Ectodermal cell (in vitro differentiated cells): ENCODE measurements around the gene ERGIC3.

ENCODE experiments used
- H3K27ac ChIP-seq: 2 replicates; pipeline ENCODE4 v1.7.0; 2013; ENCODE audit warnings: mild to moderate bottlenecking, low read depth, low read length; ENCODE audit not compliant: insufficient read depth, poor library complexity, severe bottlenecking
- H3K27me3 ChIP-seq: 2 replicates; pipeline ENCODE4 v1.7.0; 2013; ENCODE audit warnings: mild to moderate bottlenecking, low read length; ENCODE audit not compliant: insufficient read depth, control insufficient read depth, poor library complexity, severe bottlenecking
- H3K36me3 ChIP-seq: one replicate; pipeline ENCODE4 v1.7.0; 2013; ENCODE audit warnings: low read length; ENCODE audit not compliant: control insufficient read depth, insufficient read depth
- H3K4me1 ChIP-seq: one replicate; pipeline ENCODE4 v1.7.0; 2013; ENCODE audit warnings: low read length; ENCODE audit not compliant: control insufficient read depth, insufficient read depth
- H3K4me3 ChIP-seq: 2 replicates; pipeline ENCODE4 v1.7.0; 2013; ENCODE audit warnings: low read depth, low read length, control low read depth; ENCODE audit not compliant: insufficient read depth
- H3K9me3 ChIP-seq: 2 replicates; pipeline ENCODE4 v1.7.0; 2013; ENCODE audit warnings: mild to moderate bottlenecking, low read length, moderate library complexity; ENCODE audit not compliant: control insufficient read depth
- whole genome bisulfite sequencing, 2 experiments: methylation state at CpG; one replicate each; pipeline ENCODE4 v1.1.7; 2013; ENCODE audit warnings: missing lambda C conversion rate in 2 of 2; 5-methylcytosine and 5-hydroxymethylcytosine counted together

The ERGIC3 gene

GRCh38 chr20:35576816-35577215 is 34.9 kb downstream of the ERGIC3 start:
- Histone ChIP-seq H3K4me3 (no peak overlapping the region), H3K27ac (no peak overlapping the region), H3K27me3 (no peaks in the 10 kb centered on the region), H3K9me3 (no peaks in the 10 kb centered on the region), H3K36me3 (no peaks in the 10 kb centered on the region), H3K4me1 (no peaks in the 10 kb centered on the region)
- 75 to 77% methylated on average over 3 of the region's 3 CpGs for WGBS, 2 experiments

DNA sequence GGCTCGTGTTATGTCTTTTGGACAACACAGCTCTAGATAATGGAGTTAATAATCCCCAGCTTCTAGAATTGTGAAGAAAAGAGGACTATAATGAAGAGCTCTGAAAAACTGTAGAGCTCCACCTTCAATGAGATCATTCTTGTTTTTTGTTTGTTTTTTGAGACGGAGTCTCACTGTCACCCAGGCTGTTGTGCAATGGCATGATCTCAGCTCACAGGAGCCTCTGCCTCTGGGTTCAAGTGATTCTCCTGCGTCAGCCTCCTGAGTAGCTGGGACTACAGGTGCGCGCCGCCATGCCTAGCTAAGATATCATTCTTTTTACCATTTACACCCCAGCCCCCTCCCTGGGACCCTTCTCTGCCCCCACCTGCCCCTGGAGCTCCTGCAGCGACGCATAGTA is 36.6 kb downstream of the ERGIC3 start:
- no peaks in the 10 kb centered on the region for H3K9me3 ChIP-seq
- H3K4me3 ChIP-seq, result no peak overlapping the region
- H3K4me1 ChIP-seq, result no peaks in the 10 kb centered on the region
- WGBS, 2 experiments, result 94 to 95% methylated on average over 8 of the region's 8 CpGs
- no peaks in the 10 kb centered on the region for H3K27me3 ChIP-seq
- no peak overlapping the region for H3K27ac ChIP-seq
- no peaks in the 10 kb centered on the region for H3K36me3 ChIP-seq

DNA sequence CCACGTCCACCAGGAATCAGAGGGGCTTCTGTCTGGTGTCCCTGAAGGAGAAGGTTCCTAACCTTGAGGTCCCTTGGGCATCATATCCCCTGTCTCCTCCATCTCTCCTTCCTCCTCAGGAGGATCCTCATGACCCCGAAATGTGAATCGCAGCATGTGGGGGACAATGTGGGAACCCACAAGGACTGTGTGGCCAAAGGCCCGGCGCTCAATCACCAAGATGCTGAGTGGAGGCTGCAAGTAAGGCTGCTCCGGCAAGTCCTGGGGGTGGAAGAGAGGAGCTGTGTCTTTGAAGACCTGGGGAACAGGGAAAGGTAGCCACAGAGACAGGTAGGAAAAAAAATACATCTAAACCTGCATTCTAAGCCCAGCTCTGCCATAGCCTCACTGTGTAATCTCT is 37.3 kb downstream of the ERGIC3 start:
- no peaks in the 10 kb centered on the region for H3K27me3 ChIP-seq
- 93 to 94% methylated on average over 6 of the region's 6 CpGs for WGBS, 2 experiments
- H3K4me3 ChIP-seq, result no peak overlapping the region
- no peaks in the 10 kb centered on the region for H3K9me3 ChIP-seq
- no peaks in the 10 kb centered on the region for H3K36me3 ChIP-seq
- H3K4me1 ChIP-seq, result no peaks in the 10 kb centered on the region
- H3K27ac ChIP-seq, result no peak overlapping the region

DNA sequence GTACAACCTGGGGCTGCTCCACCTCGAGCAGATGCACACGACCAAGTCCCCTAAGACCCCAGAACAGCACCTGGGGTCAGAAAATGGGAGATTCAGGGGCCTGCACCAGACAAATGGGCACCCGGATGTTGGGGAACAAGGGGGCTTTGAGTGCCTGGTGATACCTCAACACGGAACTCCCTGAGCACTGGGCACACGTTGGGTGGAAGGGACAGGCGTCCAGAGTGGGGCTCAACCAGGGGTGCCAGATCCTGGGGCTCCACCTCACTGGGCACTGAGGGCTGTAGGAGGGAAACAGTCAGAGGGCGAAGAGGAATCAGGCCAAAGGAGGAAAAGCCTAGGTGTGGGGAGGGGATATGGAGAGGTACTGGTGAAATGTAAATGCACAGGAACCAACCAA is 40.3 kb downstream of the ERGIC3 start:
- H3K27ac ChIP-seq, result no peak overlapping the region
- no peak overlapping the region for H3K4me3 ChIP-seq
- WGBS, 2 experiments, result 94 to 95% methylated on average over 7 of the region's 7 CpGs
- H3K9me3 ChIP-seq, result no peaks in the 10 kb centered on the region
- no peaks in the 10 kb centered on the region for H3K27me3 ChIP-seq
- H3K4me1 ChIP-seq, result no peaks in the 10 kb centered on the region
- H3K36me3 ChIP-seq, result no peaks in the 10 kb centered on the region

DNA sequence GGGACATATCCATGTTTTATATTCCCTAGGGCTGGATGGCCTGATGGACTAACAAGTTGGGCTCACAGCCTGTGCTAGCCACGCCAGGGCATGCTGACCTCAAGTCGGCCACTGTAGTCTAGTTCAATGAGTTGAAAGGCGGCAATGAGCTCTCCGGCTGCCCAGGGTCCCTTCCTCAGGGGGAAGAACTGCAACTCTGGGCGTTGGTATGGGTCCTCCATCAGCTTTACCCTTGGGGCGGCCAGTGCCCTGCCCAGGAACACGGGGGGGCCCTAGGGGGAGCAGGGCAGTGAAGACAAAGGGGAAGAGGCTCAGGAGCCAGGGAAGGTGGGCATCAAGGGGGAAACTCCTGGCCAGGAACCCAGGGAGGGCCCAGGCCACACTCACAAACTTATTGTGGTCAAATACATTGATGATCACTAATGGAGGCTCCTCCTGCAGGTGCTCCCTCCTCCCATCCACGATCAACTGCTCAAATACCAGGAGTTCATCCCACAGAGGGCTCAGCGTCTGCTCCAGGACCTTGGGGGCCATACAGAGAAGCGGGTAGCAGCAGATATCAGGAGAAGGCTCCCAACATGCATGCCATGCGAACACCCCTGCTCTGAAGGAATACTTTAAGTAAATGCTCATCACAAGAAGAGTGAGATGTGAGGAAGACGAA is 41.0 kb downstream of the ERGIC3 start:
- H3K9me3 ChIP-seq, result no peaks in the 10 kb centered on the region
- 89 to 90% methylated on average over 12 of the region's 12 CpGs for WGBS, 2 experiments
- no peak overlapping the region for H3K27ac ChIP-seq
- no peak overlapping the region for H3K4me3 ChIP-seq
- H3K4me1 ChIP-seq, result no peaks in the 10 kb centered on the region
- H3K27me3 ChIP-seq, result no peaks in the 10 kb centered on the region
- H3K36me3 ChIP-seq, result no peaks in the 10 kb centered on the region

DNA sequence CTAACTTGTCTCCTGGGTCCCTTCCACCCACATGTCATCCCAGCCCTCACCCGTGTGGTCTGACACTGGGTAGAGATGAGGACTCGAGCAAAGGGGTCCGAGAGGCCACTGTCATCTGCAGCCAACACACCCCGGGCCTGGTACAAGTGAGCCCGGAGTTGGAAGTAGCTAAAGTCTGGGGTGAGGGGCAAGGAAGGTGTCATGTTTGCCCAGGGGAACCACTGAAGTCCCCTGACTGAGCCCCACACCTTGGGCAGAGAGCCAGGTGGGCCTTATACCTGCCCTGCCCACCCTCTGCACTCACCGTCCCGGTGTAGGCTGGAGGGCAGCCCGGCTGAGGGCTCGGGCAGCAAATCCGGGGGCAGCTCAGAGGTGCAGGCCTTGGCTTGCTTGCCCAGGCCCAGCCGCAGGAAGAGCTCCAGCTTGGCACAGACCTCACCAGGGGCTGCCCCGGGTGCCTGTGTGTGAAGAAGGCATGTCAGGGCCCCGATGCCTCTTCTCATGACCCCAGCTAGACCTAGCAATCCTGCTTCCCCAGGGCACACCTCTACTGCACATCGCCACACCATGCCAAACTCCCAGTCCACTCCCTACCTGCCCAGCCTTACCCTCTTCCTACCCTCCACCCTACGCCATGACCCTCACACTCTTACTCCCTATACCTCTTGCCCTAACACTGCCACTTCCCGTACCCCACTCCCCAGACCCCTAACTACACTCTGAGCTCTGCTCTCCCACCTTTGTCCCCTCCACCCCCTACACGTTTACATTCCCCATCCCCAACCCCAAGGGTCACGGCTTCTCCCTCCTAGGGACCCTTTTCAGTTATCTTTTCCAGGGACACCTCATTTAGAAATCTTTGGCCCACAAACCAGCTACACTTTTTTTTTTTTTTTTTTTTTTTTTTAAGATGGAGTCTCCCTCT is 42.0 kb downstream of the ERGIC3 start:
- Histone ChIP-seq H3K27ac (no peak overlapping the region), H3K36me3 (no peaks in the 10 kb centered on the region), H3K27me3 (no peaks in the 10 kb centered on the region), H3K4me1 (no peaks in the 10 kb centered on the region), H3K9me3 (no peaks in the 10 kb centered on the region), H3K4me3 (no peak overlapping the region)
- WGBS, 2 experiments, result 94% methylated on average over 18 of the region's 18 CpGs

- Histone ChIP-seq H3K4me3 (no peak overlapping the region), H3K36me3 (no peaks in the 10 kb centered on the region), H3K4me1 (no peaks in the 10 kb centered on the region), H3K27ac (no peak overlapping the region), H3K27me3 (no peaks in the 10 kb centered on the region), H3K9me3 (no peaks in the 10 kb centered on the region)
- WGBS, 2 experiments, result 93 to 94% methylated on average over 6 of the region's 6 CpGs
These were observed 45.0 kb downstream of the ERGIC3 start for GRCh38 chr20:35586751-35587425.

DNA sequence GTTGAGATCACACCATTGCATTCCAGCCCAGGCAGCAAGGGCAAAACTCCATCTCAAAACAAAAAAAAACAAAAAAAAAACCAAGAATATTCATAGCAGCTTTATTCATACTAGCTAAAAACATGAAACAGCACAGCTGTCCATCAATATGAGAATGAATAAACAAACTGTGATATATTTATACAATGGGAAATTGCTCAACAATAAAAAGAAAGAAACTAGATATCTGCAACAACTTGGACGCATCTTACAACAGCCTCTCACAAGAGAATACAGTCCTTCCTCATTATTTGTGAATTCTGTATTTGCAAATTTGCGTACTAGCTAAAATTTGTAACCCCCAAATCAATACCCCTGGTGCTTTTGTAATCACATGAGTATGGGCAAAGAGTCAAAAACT is 45.6 kb downstream of the ERGIC3 start:
- 90 to 97% methylated on average over 1 to 2 of the region's 2 CpGs for WGBS, 2 experiments
- Histone ChIP-seq H3K36me3 (no peaks in the 10 kb centered on the region), H3K4me3 (no peak overlapping the region), H3K27me3 (no peaks in the 10 kb centered on the region), H3K27ac (no peak overlapping the region), H3K4me1 (no peaks in the 10 kb centered on the region), H3K9me3 (no peaks in the 10 kb centered on the region)

DNA sequence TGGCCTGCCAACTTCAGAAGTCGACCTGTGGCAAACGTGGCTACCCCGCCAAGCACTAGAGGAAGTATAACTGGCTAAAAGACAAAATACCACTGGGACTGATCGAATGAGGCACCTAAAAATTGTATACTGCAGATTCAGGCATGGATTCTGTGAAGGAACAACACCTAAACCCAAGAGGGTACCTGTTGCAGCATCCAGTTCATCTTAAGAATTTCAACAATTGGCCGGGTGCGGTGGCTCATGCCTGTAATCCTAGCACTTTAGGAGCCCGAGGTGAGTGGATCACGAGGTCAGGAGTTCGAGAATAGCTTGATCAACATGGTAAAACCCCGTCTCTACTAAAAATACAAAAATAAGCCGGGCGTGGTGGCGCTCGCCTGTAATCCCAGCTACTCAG is 46.5 kb downstream of the ERGIC3 start:
- H3K27me3 ChIP-seq, result no peaks in the 10 kb centered on the region
- no peak overlapping the region for H3K4me3 ChIP-seq
- 92 to 94% methylated on average over 14 of the region's 14 CpGs for WGBS, 2 experiments
- H3K9me3 ChIP-seq, result no peaks in the 10 kb centered on the region
- H3K27ac ChIP-seq, result no peak overlapping the region
- H3K36me3 ChIP-seq, result no peaks in the 10 kb centered on the region
- no peaks in the 10 kb centered on the region for H3K4me1 ChIP-seq

- Histone ChIP-seq H3K4me3 (no peak overlapping the region), H3K4me1 (no peaks in the 10 kb centered on the region), H3K9me3 (no peaks in the 10 kb centered on the region), H3K27ac (no peak overlapping the region), H3K36me3 (no peaks in the 10 kb centered on the region), H3K27me3 (no peaks in the 10 kb centered on the region)
- 52 to 57% methylated on average over 2 of the region's 2 CpGs for WGBS, 2 experiments
These were observed 50.6 kb downstream of the ERGIC3 start for GRCh38 chr20:35592339-35592974.
